PC-9 (cell line): Measurements from ENCODE around the gene GSC2.

Experiments used
- CTCF ChIP-seq: fragments of 200-600 bp; sonication (generic); conservative IDR thresholded peaks from 2 replicates; pipeline ENCODE4 v1.6.1; 2017; ENCODE audit warnings: mixed run types, antibody characterized with exemption, mild to moderate bottlenecking, moderate library complexity
- EZH2 ChIP-seq: fragments of 200-600 bp; sonication (generic); IDR thresholded peaks from 2 replicates; pipeline ENCODE4 v1.8.0; 2017; ENCODE audit warnings: antibody characterized with exemption, low read depth

GRCh38 chr22:19128009-19128401, 22.1 kb downstream of the GSC2 start:
- TF ChIP-seq CTCF (no peak), EZH2 (no peak)
